OCI-LY1 (cell line): ENCODE data around the gene NTMT2.

ENCODE experiments used
- H2AFZ ChIP-seq: fragments of 200-600 bp; sonication (generic), shearing (Covaris generic); 2 replicates; pipeline ENCODE4 v1.6.0; 2014; ENCODE audit warnings: antibody characterized with exemption, mild to moderate bottlenecking, low read length
- H3F3A ChIP-seq: fragments of 200-600 bp; sonication (generic), shearing (Covaris generic); 2 replicates; pipeline ENCODE4 v1.6.0; 2014; ENCODE audit warnings: mild to moderate bottlenecking, antibody characterized with exemption, low read length, moderate library complexity; ENCODE audit not compliant: insufficient read depth
- H3K27ac ChIP-seq: fragments of 200-600 bp; sonication (generic); 2 replicates; pipeline ENCODE4 v1.5.1; 2014; ENCODE audit warnings: low read length, mixed run types, mild to moderate bottlenecking, low read depth; ENCODE audit not compliant: poor library complexity, severe bottlenecking
- H3K27me3 ChIP-seq: fragments of 200-600 bp; sonication (generic); 2 replicates; pipeline ENCODE4 v1.6.0; 2014; ENCODE audit warnings: antibody characterized with exemption, mild to moderate bottlenecking, low read length, moderate library complexity; ENCODE audit not compliant: insufficient read depth
- H3K36me3 ChIP-seq: fragments of 200-600 bp; sonication (generic); 2 replicates; pipeline ENCODE4 v1.6.1; 2014; ENCODE audit warnings: mild to moderate bottlenecking, antibody characterized with exemption, low read length, moderate library complexity, mixed read lengths; ENCODE audit not compliant: insufficient read depth
- H3K4me1 ChIP-seq: fragments of 200-600 bp; sonication (generic); 2 replicates; pipeline ENCODE4 v1.5.1; 2014; ENCODE audit warnings: mild to moderate bottlenecking, low read length, moderate library complexity; ENCODE audit not compliant: insufficient read depth, severe bottlenecking
- H3K4me2 ChIP-seq: fragments of 200-600 bp; sonication (generic), shearing (Covaris generic); 2 replicates; pipeline ENCODE4 v1.6.1; 2014; ENCODE audit warnings: low read length
- H3K4me3 ChIP-seq: fragments of 200-600 bp; sonication (generic); 2 replicates; pipeline ENCODE4 v1.5.1; 2014; ENCODE audit warnings: low read length, low read depth, mild to moderate bottlenecking, mixed read lengths; ENCODE audit not compliant: poor library complexity, severe bottlenecking
- H3K79me2 ChIP-seq: fragments of 200-600 bp; shearing (Covaris generic); 2 replicates; pipeline ENCODE4 v1.6.1; 2016; ENCODE audit warnings: mixed run types, low read length, mixed read lengths; ENCODE audit not compliant: insufficient read depth
- H3K9ac ChIP-seq: fragments of 200-600 bp; sonication (generic), shearing (Covaris generic); 2 replicates; pipeline ENCODE4 v1.6.1; 2014; ENCODE audit warnings: mild to moderate bottlenecking, low read length, mixed read lengths
- H3K9me2 ChIP-seq: fragments of 200-600 bp; sonication (generic), shearing (Covaris generic); 2 replicates; pipeline ENCODE4 v1.6.1; 2014; ENCODE audit warnings: low read depth, mild to moderate bottlenecking, low read length, mixed read lengths
- H3K9me3 ChIP-seq: fragments of 200-600 bp; shearing (Covaris generic); 2 replicates; pipeline ENCODE4 v1.6.1; 2014; ENCODE audit warnings: low read length, mixed read lengths
- H4K20me1 ChIP-seq: fragments of 200-600 bp; sonication (generic), shearing (Covaris generic); 2 replicates; pipeline ENCODE4 v1.6.0; 2016; ENCODE audit warnings: mild to moderate bottlenecking, low read length; ENCODE audit not compliant: insufficient read depth
- EZH2 ChIP-seq: fragments of 200-600 bp; sonication (generic), shearing (Covaris generic); IDR thresholded peaks from 2 replicates; pipeline ENCODE4 v1.8.0; 2017; ENCODE audit warnings: borderline replicate concordance, mixed run types, mild to moderate bottlenecking, antibody characterized with exemption, low read length, moderate library complexity, mixed read lengths
- TF ChIP-seq, protein P1 (sequence below): fragments of 200-600 bp; sonication (generic), shearing (Covaris generic); IDR thresholded peaks from 2 replicates; pipeline ENCODE4 v1.5.1; 2017; ENCODE audit warnings: mild to moderate bottlenecking, antibody characterized with exemption, low read length, moderate library complexity, mixed read lengths

Gene NTMT2

GRCh38 chr1:170210142-170210541, 64.4 kb downstream of the NTMT2 start:
- Histone ChIP-seq H3K27ac (no peak overlapping the region), H3K9me3 (no peaks in the 10 kb centered on the region), H3K36me3 (no peaks in the 10 kb centered on the region), H4K20me1 (no peaks in the 10 kb centered on the region), H3K4me3 (no peak overlapping the region), H3K4me2 (no peak overlapping the region), H3K79me2 (no peaks in the 10 kb centered on the region), H3K4me1 (no peaks in the 10 kb centered on the region), H3F3A (no peaks in the 10 kb centered on the region), H3K27me3 (no peaks in the 10 kb centered on the region), H2AFZ (no peak overlapping the region), H3K9ac (no peak overlapping the region), H3K9me2 (no peaks in the 10 kb centered on the region)
- TF ChIP-seq, protein P1, sequence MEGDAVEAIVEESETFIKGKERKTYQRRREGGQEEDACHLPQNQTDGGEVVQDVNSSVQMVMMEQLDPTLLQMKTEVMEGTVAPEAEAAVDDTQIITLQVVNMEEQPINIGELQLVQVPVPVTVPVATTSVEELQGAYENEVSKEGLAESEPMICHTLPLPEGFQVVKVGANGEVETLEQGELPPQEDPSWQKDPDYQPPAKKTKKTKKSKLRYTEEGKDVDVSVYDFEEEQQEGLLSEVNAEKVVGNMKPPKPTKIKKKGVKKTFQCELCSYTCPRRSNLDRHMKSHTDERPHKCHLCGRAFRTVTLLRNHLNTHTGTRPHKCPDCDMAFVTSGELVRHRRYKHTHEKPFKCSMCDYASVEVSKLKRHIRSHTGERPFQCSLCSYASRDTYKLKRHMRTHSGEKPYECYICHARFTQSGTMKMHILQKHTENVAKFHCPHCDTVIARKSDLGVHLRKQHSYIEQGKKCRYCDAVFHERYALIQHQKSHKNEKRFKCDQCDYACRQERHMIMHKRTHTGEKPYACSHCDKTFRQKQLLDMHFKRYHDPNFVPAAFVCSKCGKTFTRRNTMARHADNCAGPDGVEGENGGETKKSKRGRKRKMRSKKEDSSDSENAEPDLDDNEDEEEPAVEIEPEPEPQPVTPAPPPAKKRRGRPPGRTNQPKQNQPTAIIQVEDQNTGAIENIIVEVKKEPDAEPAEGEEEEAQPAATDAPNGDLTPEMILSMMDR: no peak
- TF ChIP-seq EZH2: no peak

DNA sequence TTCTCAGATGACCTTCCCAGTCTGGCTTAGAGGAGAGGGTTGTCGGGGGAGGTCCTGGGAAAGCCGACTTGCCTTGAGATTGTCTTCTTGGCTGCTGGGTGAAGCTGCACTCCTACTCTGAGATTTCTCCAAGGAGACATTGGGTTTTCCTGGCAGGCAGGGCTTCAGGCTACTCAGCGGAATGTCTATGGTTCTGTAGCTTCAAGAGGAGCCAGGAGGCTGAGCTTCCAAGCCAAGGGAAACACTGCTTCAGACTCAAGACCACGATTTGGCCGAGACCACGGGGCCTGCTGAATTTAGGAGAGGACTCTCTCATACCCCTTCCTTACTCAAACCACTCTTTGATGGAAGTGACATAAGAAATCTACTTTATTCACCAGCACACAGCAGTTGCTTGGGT, 67.8 kb downstream of the NTMT2 start:
- Histone ChIP-seq H3K4me2 (no peak overlapping the region), H3K9ac (no peak overlapping the region), H2AFZ (no peak overlapping the region), H3K9me2 (no peaks in the 10 kb centered on the region), H3K4me3 (no peak overlapping the region), H3F3A (no peaks in the 10 kb centered on the region), H3K27ac (no peak overlapping the region), H3K36me3 (no peaks in the 10 kb centered on the region), H4K20me1 (no peaks in the 10 kb centered on the region), H3K4me1 (no peaks in the 10 kb centered on the region), H3K79me2 (no peaks in the 10 kb centered on the region), H3K27me3 (no peaks in the 10 kb centered on the region), H3K9me3 (no peaks in the 10 kb centered on the region)
- TF ChIP-seq, protein P1: no peak
- no peak for TF ChIP-seq EZH2

DNA sequence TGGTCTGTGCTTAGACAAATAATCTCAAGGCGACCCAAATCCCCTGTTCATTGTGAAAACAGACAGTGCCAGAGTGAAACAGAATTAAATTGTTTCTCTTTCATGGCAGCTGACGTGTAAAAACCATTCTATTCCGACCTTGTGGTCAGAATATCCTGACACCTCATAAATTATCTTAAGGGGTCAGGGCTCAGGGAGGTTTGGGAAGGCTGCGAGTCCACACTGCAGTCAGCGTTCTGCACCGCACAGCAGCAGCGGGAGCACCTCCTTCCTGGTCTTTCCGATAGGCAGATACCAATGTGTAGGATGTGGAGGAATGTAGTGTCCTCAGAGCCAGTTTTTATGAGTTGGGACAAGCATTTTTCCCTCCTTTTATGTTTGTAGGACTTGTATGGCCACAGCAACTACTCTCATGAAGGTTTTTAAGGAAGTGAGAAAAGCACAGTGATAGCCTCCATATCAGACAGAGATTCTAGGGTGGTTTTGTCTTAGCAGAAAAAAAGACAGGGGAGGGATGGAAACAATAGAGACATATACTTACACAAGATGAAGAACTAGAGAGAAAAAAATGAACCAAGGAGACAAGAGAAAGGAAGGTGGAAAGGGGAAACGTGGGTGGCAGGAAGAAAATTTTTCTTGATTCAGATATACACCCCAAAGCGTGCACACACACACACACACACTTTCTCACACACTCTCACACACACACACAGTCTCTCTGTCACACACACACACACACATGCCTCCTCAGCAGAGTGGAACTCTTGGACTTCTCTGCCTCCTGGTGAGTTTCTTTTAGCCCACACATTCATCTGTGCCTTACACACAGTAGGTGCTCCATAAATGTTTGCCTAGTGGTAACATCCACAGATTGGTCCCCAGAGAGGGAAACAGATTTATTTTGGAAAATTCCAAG, 68.6 kb downstream of the NTMT2 start:
- no peaks in the 10 kb centered on the region for H4K20me1 ChIP-seq
- no peaks in the 10 kb centered on the region for H3K36me3 ChIP-seq
- H3K9me2 ChIP-seq: no peaks in the 10 kb centered on the region
- H3K4me3 ChIP-seq: no peak overlapping the region
- no peaks in the 10 kb centered on the region for H3K9me3 ChIP-seq
- TF ChIP-seq, protein P1: no peak
- no peak for TF ChIP-seq EZH2
- H3K27me3 ChIP-seq: no peaks in the 10 kb centered on the region
- H3K27ac ChIP-seq: no peak overlapping the region
- no peak overlapping the region for H2AFZ ChIP-seq
- no peaks in the 10 kb centered on the region for H3F3A ChIP-seq
- no peak overlapping the region for H3K4me2 ChIP-seq
- H3K79me2 ChIP-seq: no peaks in the 10 kb centered on the region
- H3K9ac ChIP-seq: no peak overlapping the region
- no peaks in the 10 kb centered on the region for H3K4me1 ChIP-seq
